ENCODE measurements around the gene ACAP2. TPM values are rescaled to one million over a fixed set of nuclear protein-coding genes. Genes with fewer than 3 reads are reported as not detected.

The ACAP2 gene
- total RNA-seq, 1 experiment from 2014 or later: 42.9 TPM

DNA sequence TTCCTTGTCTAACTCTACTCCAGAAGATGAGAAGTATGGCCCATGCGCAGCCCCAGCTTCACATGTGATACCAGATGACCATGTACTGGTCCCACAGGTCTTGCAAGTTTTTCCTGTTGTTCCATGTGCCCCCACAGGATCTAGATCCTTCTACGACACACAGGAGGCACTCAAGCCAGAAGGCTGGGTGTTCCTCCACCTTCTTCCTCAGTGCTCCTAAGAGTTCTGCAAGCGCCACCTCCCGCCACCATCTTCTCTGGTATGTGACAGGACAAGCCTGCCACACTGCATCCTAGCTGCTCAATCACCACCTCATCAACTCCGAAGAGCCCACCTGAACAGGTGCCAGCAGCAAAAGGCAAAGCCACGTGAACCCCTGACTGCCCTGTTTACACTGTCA is 214.9 kb downstream of the ACAP2 start:
- H3K9me3 ChIP-seq: no peaks in the 10 kb centered on the region
- H3K36me3 Mint-ChIP-seq (ENCODE audit: insufficient read depth, unreplicated experiment): peaks cover 6% of the 10 kb centered on the region
- H3K4me3 ChIP-seq (ENCODE audit: low read depth, low read length): no peak overlapping the region
- no peaks in the 10 kb centered on the region for H3K27me3 Mint-ChIP-seq (ENCODE audit: insufficient read depth, unreplicated experiment)
- H3K4me1 ChIP-seq: no peaks in the 10 kb centered on the region
- intact Hi-C loops (cut with micrococcal nuclease; ENCODE audit: unreplicated experiment): no loop called here
- no peak overlapping the region for H3K4me3 Mint-ChIP-seq (ENCODE audit: unreplicated experiment)
- no peaks in the 10 kb centered on the region for H3K36me3 ChIP-seq (ENCODE audit: control insufficient read depth, insufficient read depth, low read length)
- H3K27ac Mint-ChIP-seq (ENCODE audit: unreplicated experiment): no peak overlapping the region
- TF ChIP-seq, protein P1, sequence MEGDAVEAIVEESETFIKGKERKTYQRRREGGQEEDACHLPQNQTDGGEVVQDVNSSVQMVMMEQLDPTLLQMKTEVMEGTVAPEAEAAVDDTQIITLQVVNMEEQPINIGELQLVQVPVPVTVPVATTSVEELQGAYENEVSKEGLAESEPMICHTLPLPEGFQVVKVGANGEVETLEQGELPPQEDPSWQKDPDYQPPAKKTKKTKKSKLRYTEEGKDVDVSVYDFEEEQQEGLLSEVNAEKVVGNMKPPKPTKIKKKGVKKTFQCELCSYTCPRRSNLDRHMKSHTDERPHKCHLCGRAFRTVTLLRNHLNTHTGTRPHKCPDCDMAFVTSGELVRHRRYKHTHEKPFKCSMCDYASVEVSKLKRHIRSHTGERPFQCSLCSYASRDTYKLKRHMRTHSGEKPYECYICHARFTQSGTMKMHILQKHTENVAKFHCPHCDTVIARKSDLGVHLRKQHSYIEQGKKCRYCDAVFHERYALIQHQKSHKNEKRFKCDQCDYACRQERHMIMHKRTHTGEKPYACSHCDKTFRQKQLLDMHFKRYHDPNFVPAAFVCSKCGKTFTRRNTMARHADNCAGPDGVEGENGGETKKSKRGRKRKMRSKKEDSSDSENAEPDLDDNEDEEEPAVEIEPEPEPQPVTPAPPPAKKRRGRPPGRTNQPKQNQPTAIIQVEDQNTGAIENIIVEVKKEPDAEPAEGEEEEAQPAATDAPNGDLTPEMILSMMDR (IDR thresholded peaks at IDR 0.05; ENCODE audit: insufficient read depth in 1 of 2, low read depth in 1 of 2, low read length in 1 of 2, severe bottlenecking in 1 of 2, unreplicated experiment in 1 of 2): no peak
- CTCF ChIA-PET: interaction anchor here (1.2 kb wide), 1 partner anchor 112 kb away, joined by 4 read pairs; no protein-coding TSS in a partner anchor
- H3K27me3 ChIP-seq (replicated peaks; ENCODE audit: control insufficient read depth, insufficient read depth, low read length): no peaks in the 10 kb centered on the region
- DNase-seq: peak in 1 of 2 experiments; percentile 17
- BruUV-seq (replicated peaks): no TSS peak
- POLR2A ChIA-PET: no interaction called here
- peaks cover 10% of the 10 kb centered on the region for H3K9me3 Mint-ChIP-seq (ENCODE audit: unreplicated experiment)
- peaks cover 10% of the 10 kb centered on the region for H3K4me1 Mint-ChIP-seq (ENCODE audit: low read depth, unreplicated experiment)

DNA sequence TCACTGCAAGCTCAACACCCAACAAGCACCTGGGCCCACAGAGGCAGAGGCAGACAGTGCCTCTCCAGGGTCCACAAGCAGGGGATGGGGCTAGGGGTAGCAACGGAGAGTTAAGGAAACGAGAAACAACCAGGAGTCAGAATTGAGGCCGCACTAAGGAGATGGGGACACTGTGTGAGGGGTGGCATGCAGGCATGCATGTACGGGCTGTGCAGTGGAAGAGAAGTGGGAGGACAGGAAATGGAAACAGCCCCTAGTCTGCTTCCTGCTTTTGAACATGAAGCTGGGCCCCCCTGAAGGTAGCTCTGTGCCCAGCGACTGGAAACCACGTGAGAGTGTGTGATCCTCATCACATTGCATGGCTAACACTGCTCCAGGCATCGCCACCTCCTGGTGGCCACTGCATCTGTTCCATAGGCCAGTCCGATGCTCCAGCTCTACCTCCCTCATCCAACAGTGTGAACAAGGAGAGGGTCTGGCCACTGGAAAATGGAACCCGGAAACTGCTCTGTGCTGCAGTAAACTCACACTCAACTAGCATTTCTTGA is 215.8 kb downstream of the ACAP2 start:
- H3K27ac Mint-ChIP-seq (ENCODE audit: unreplicated experiment): no peak overlapping the region
- no peaks in the 10 kb centered on the region for H3K36me3 ChIP-seq (ENCODE audit: control insufficient read depth, insufficient read depth, low read length)
- H3K4me3 ChIP-seq (ENCODE audit: low read depth, low read length): no peak overlapping the region
- H3K4me1 Mint-ChIP-seq (ENCODE audit: low read depth, unreplicated experiment): peaks cover 10% of the 10 kb centered on the region
- BruUV-seq (replicated peaks): no TSS peak
- no peaks in the 10 kb centered on the region for H3K27me3 Mint-ChIP-seq (ENCODE audit: insufficient read depth, unreplicated experiment)
- ChIA-PET POLR2A (interaction anchor here (0.6 kb wide), 1 partner anchor 53 kb away, joined by 3 read pairs; no protein-coding TSS in a partner anchor), CTCF (interaction anchor here (1.2 kb wide), 2 partner anchors 111 to 544 kb away, joined by 4 to 8 read pairs; no protein-coding TSS in a partner anchor)
- no peaks in the 10 kb centered on the region for H3K9me3 ChIP-seq
- H3K36me3 Mint-ChIP-seq (ENCODE audit: insufficient read depth, unreplicated experiment): peaks cover 6% of the 10 kb centered on the region
- H3K4me1 ChIP-seq: no peaks in the 10 kb centered on the region
- no peaks in the 10 kb centered on the region for H3K27me3 ChIP-seq (replicated peaks; ENCODE audit: control insufficient read depth, insufficient read depth, low read length)
- intact Hi-C loops (cut with micrococcal nuclease; ENCODE audit: unreplicated experiment): no loop called here
- no peak overlapping the region for H3K4me3 Mint-ChIP-seq (ENCODE audit: unreplicated experiment)
- TF ChIP-seq, protein P1 (IDR thresholded peaks at IDR 0.05; ENCODE audit: insufficient read depth in 1 of 2, low read depth in 1 of 2, low read length in 1 of 2, severe bottlenecking in 1 of 2, unreplicated experiment in 1 of 2): peak in 1 of 2 experiments; percentile 46
- peaks cover 2% of the 10 kb centered on the region for H3K9me3 Mint-ChIP-seq (ENCODE audit: unreplicated experiment)
- no peak for DNase-seq

DNA sequence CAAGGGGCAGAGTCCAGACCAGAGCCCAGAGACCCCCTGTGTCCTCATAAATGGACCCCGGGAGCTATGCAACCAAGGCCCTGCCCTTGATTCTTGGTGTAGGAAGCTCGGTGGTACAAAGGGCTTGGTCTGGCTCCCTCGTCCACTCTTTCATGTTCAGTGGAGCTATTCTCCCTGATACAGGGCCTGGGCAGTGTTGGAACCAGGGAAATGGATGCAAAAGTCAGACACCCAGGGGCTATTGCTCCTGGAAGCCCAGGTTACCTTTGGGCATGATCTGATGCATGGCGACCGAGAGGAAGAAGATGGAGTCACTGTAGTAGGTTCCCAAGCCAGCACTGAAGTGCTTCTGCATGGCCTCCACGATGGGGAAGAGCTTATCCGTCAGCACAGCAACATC is 216.4 kb downstream of the ACAP2 start:
- DNase-seq: no peak
- H3K4me3 Mint-ChIP-seq (ENCODE audit: unreplicated experiment): no peak overlapping the region
- ChIA-PET POLR2A (no interaction called here), CTCF (interaction anchor here (1.2 kb wide), 2 partner anchors 110 to 544 kb away, joined by 4 to 8 read pairs; no protein-coding TSS in a partner anchor)
- intact Hi-C loops (cut with micrococcal nuclease; ENCODE audit: unreplicated experiment): no loop called here
- H3K9me3 ChIP-seq: no peaks in the 10 kb centered on the region
- no peaks in the 10 kb centered on the region for H3K9me3 Mint-ChIP-seq (ENCODE audit: unreplicated experiment)
- TF ChIP-seq, protein P1 (IDR thresholded peaks at IDR 0.05; ENCODE audit: insufficient read depth in 1 of 2, low read depth in 1 of 2, low read length in 1 of 2, severe bottlenecking in 1 of 2, unreplicated experiment in 1 of 2): no peak
- H3K4me1 ChIP-seq: no peaks in the 10 kb centered on the region
- no TSS peak for BruUV-seq (replicated peaks)
- H3K36me3 ChIP-seq (ENCODE audit: control insufficient read depth, insufficient read depth, low read length): no peaks in the 10 kb centered on the region
- H3K4me3 ChIP-seq (ENCODE audit: low read depth, low read length): no peak overlapping the region
- no peaks in the 10 kb centered on the region for H3K27me3 ChIP-seq (replicated peaks; ENCODE audit: control insufficient read depth, insufficient read depth, low read length)
- H3K27me3 Mint-ChIP-seq (ENCODE audit: insufficient read depth, unreplicated experiment): no peaks in the 10 kb centered on the region
- peaks cover 6% of the 10 kb centered on the region for H3K36me3 Mint-ChIP-seq (ENCODE audit: insufficient read depth, unreplicated experiment)
- peaks cover 10% of the 10 kb centered on the region for H3K4me1 Mint-ChIP-seq (ENCODE audit: low read depth, unreplicated experiment)
- H3K27ac Mint-ChIP-seq (ENCODE audit: unreplicated experiment): no peak overlapping the region

Measured in Caco-2 (cell line).